ENCODE results near the gene OPA1.

OPA1 gene

DNA sequence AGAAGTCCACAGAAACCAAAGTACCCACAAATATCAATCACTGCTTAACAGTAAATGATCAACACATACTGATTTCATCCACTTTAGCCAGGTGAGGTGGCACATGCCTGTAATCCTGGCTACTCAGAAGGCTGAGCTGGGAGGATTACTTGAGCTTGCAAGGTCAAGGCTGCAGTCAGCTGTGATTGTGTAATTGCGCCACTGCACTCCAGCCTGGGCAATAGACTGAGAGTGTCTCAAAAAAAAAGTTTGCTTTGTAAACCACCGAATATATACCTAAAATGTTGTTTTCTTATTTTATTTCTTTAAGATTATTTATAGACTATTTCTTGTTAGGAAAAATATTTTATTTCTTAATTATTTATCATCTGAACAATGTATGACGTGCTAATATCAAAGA is 29.6 kb upstream of the OPA1 start:
- no peak overlapping the region for H3K27ac ChIP-seq (ENCODE audit: low read length)
- no peaks in the 10 kb centered on the region for H3K9me3 ChIP-seq (ENCODE audit: insufficient read depth, low read depth, low read length)
- H3K4me3 ChIP-seq (ENCODE audit: low read length), result no peak overlapping the region
- H3K27me3 ChIP-seq (ENCODE audit: insufficient read depth, low read length), result no peaks in the 10 kb centered on the region
- no peaks in the 10 kb centered on the region for H3K36me3 ChIP-seq (ENCODE audit: insufficient read depth, low read depth, low read length)
- no peaks in the 10 kb centered on the region for H3K4me1 ChIP-seq (ENCODE audit: insufficient read depth, low read length)
- no peak overlapping the region for H3K9ac ChIP-seq (ENCODE audit: low read depth, low read length)

- Histone ChIP-seq H3K36me3 (ENCODE audit: insufficient read depth, low read depth, low read length) (no peaks in the 10 kb centered on the region), H3K27me3 (ENCODE audit: insufficient read depth, low read length) (no peaks in the 10 kb centered on the region), H3K9ac (ENCODE audit: low read depth, low read length) (no peak overlapping the region), H3K9me3 (ENCODE audit: insufficient read depth, low read depth, low read length) (no peaks in the 10 kb centered on the region), H3K4me3 (ENCODE audit: low read length) (no peak overlapping the region), H3K27ac (ENCODE audit: low read length) (no peak overlapping the region), H3K4me1 (ENCODE audit: insufficient read depth, low read length) (no peaks in the 10 kb centered on the region)
Observed at GRCh38 chr3:193564012-193564411, 29.0 kb upstream of the OPA1 start.

- H3K4me3 ChIP-seq (ENCODE audit: low read length), result no peak overlapping the region
- no peak overlapping the region for H3K27ac ChIP-seq (ENCODE audit: low read length)
- no peaks in the 10 kb centered on the region for H3K27me3 ChIP-seq (ENCODE audit: insufficient read depth, low read length)
- H3K9ac ChIP-seq (ENCODE audit: low read depth, low read length), result no peak overlapping the region
- peaks cover 8% of the 10 kb centered on the region; the same call in 1 of the 2 replicates for H3K4me1 ChIP-seq (ENCODE audit: insufficient read depth, low read length)
- no peaks in the 10 kb centered on the region for H3K9me3 ChIP-seq (ENCODE audit: insufficient read depth, low read depth, low read length)
- no peaks in the 10 kb centered on the region for H3K36me3 ChIP-seq (ENCODE audit: insufficient read depth, low read depth, low read length)
Observed at GRCh38 chr3:193569119-193569518, 23.9 kb upstream of the OPA1 start.

DNA sequence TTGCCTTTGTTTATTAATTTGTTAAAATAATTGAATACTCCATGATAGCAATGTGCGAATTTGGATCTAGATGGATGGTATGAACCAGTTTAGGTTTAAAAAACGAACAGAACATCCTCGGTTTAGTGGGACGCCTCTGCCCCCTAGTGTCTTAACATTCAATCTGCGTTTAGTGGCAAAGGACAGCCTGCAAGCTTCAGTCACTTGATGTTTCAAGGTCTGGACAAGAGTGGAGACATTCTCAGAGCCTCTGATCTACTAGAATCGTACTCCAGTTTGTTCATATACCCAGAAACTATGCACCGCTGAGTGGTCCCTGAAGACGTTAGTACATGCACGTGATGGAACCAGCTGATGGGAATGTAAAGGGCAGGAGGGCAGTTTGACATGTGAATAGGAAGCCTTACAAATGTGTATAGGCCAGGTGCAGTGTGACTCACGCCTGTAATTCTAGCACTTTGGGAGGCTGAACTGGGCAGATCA is 20.5 kb upstream of the OPA1 start:
- peaks cover 16% of the 10 kb centered on the region; the same call in 1 of the 2 replicates for H3K4me1 ChIP-seq (ENCODE audit: insufficient read depth, low read length)
- no peak overlapping the region for H3K9ac ChIP-seq (ENCODE audit: low read depth, low read length)
- H3K27ac ChIP-seq (ENCODE audit: low read length), result no peak overlapping the region
- no peak overlapping the region for H3K4me3 ChIP-seq (ENCODE audit: low read length)
- no peaks in the 10 kb centered on the region for H3K9me3 ChIP-seq (ENCODE audit: insufficient read depth, low read depth, low read length)
- no peaks in the 10 kb centered on the region for H3K27me3 ChIP-seq (ENCODE audit: insufficient read depth, low read length)
- H3K36me3 ChIP-seq (ENCODE audit: insufficient read depth, low read depth, low read length), result no peaks in the 10 kb centered on the region

GRCh38 chr3:193573403-193574191 is 19.4 kb upstream of the OPA1 start:
- H3K4me3 ChIP-seq (ENCODE audit: low read length), result no peak overlapping the region
- H3K9ac ChIP-seq (ENCODE audit: low read depth, low read length), result no peak overlapping the region
- peaks cover 16% of the 10 kb centered on the region; the same call in 1 of the 2 replicates for H3K4me1 ChIP-seq (ENCODE audit: insufficient read depth, low read length)
- no peak overlapping the region for H3K27ac ChIP-seq (ENCODE audit: low read length)
- no peaks in the 10 kb centered on the region for H3K9me3 ChIP-seq (ENCODE audit: insufficient read depth, low read depth, low read length)
- no peaks in the 10 kb centered on the region for H3K27me3 ChIP-seq (ENCODE audit: insufficient read depth, low read length)
- H3K36me3 ChIP-seq (ENCODE audit: insufficient read depth, low read depth, low read length), result no peaks in the 10 kb centered on the region

DNA sequence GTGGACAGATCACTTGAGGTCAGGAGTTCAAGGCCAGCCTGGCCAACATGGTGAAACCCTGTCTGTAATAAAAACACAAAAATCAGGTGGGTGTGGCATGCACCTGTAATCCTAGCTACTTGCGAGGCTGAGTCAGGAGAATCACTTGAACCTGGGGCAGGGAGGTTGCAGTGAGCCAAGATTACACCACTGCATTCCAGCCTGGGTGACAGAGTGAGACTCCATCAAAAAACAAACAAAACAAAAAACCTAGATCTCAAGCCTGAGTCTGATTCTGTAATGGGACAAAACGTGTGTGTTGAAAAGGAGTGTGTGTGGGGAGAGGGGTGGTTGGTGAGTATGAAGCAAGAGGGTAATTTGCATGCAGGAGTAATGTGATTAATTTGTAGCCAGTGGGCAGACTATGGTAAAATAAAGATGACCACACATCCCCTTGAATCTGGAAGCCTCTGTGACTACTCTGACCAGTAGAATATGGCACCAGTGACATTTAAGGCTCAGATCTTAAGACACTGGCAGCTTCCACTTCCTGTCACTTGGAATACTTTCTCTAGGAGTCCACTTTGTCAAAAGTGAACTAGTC is 18.4 kb upstream of the OPA1 start:
- Histone ChIP-seq H3K36me3 (ENCODE audit: insufficient read depth, low read depth, low read length) (no peaks in the 10 kb centered on the region), H3K4me3 (ENCODE audit: low read length) (no peak overlapping the region), H3K27ac (ENCODE audit: low read length) (no peak overlapping the region), H3K4me1 (ENCODE audit: insufficient read depth, low read length) (peaks cover 16% of the 10 kb centered on the region; the same call in 1 of the 2 replicates), H3K27me3 (ENCODE audit: insufficient read depth, low read length) (no peaks in the 10 kb centered on the region), H3K9me3 (ENCODE audit: insufficient read depth, low read depth, low read length) (no peaks in the 10 kb centered on the region), H3K9ac (ENCODE audit: low read depth, low read length) (no peak overlapping the region)

- H3K27ac ChIP-seq (ENCODE audit: low read length), result no peak overlapping the region
- H3K4me1 ChIP-seq (ENCODE audit: insufficient read depth, low read length), result no peaks in the 10 kb centered on the region
- H3K27me3 ChIP-seq (ENCODE audit: insufficient read depth, low read length), result no peaks in the 10 kb centered on the region
- H3K36me3 ChIP-seq (ENCODE audit: insufficient read depth, low read depth, low read length), result no peaks in the 10 kb centered on the region
- no peaks in the 10 kb centered on the region for H3K9me3 ChIP-seq (ENCODE audit: insufficient read depth, low read depth, low read length)
- H3K9ac ChIP-seq (ENCODE audit: low read depth, low read length), result no peak overlapping the region
- no peak overlapping the region for H3K4me3 ChIP-seq (ENCODE audit: low read length)
Observed at GRCh38 chr3:193585530-193585929, 7.5 kb upstream of the OPA1 start.

GRCh38 chr3:193586526-193586925 is 6.5 kb upstream of the OPA1 start:
- H3K9me3 ChIP-seq (ENCODE audit: insufficient read depth, low read depth, low read length), result no peaks in the 10 kb centered on the region
- no peaks in the 10 kb centered on the region for H3K36me3 ChIP-seq (ENCODE audit: insufficient read depth, low read depth, low read length)

DNA sequence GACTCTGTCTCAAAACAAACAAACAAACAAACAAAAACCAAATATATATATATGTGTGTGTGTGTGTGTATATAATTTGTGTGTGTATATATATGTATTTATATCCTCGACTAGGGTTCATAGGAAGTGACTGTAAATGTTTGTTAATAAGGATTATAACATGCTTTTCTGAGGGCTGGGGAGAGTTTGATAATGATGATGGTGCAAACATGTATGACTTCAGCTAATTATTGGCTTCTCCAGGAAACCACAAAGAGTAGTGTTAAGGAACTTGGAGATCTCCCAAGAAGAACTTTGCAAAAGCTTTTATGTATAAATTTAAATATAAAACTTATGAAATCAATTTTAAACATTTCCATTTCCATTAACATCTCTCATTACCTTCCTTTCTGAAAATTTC is 3.9 kb upstream of the OPA1 start:
- Histone ChIP-seq H3K9me3 (ENCODE audit: insufficient read depth, low read depth, low read length) (no peaks in the 10 kb centered on the region), H3K36me3 (ENCODE audit: insufficient read depth, low read depth, low read length) (no peaks in the 10 kb centered on the region), H3K27me3 (ENCODE audit: insufficient read depth, low read length) (peaks cover 11% of the 10 kb centered on the region; the same call in 1 of the 2 replicates), H3K4me1 (ENCODE audit: insufficient read depth, low read length) (no peaks in the 10 kb centered on the region), H3K9ac (ENCODE audit: low read depth, low read length) (no peak overlapping the region), H3K27ac (ENCODE audit: low read length) (no peak overlapping the region), H3K4me3 (ENCODE audit: low read length) (no peak overlapping the region)

More at GRCh38 chr3:193586526-193586925, 6.5 kb upstream of the OPA1 start:
- no peaks in the 10 kb centered on the region for H3K27me3 ChIP-seq (ENCODE audit: insufficient read depth, low read length)
- H3K4me1 ChIP-seq (ENCODE audit: insufficient read depth, low read length), result no peaks in the 10 kb centered on the region
- no peak overlapping the region for H3K27ac ChIP-seq (ENCODE audit: low read length)
- H3K9ac ChIP-seq (ENCODE audit: low read depth, low read length), result no peak overlapping the region
- no peak overlapping the region for H3K4me3 ChIP-seq (ENCODE audit: low read length)

DNA sequence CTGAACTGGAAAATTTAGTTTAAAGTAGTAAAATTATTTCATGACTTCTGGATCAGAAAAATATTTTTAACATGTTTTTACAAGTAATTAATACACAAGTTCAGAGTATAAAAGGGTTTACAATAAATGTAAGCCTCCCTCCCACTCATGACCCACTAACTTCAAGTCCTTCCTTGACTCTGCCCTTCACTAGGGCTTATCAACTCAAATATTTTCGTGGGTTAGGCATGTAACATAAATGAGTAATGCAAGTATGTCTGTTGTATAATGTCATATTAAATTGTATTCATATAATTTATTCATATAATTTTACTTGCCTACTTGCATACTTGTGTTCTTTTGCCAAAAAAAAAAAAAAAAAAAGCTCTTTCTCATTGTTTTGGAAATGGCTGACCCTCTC is 3.4 kb upstream of the OPA1 start:
- no peaks in the 10 kb centered on the region; the same call in 1 of the 2 replicates for H3K4me1 ChIP-seq (ENCODE audit: insufficient read depth, low read length)
- H3K27ac ChIP-seq (ENCODE audit: low read length), result no peak overlapping the region
- H3K4me3 ChIP-seq (ENCODE audit: low read length), result no peak overlapping the region
- H3K9ac ChIP-seq (ENCODE audit: low read depth, low read length), result no peak overlapping the region
- H3K27me3 ChIP-seq (ENCODE audit: insufficient read depth, low read length), result peaks cover 11% of the 10 kb centered on the region; the same call in 1 of the 2 replicates
- no peaks in the 10 kb centered on the region for H3K36me3 ChIP-seq (ENCODE audit: insufficient read depth, low read depth, low read length)
- no peaks in the 10 kb centered on the region for H3K9me3 ChIP-seq (ENCODE audit: insufficient read depth, low read depth, low read length)

DNA sequence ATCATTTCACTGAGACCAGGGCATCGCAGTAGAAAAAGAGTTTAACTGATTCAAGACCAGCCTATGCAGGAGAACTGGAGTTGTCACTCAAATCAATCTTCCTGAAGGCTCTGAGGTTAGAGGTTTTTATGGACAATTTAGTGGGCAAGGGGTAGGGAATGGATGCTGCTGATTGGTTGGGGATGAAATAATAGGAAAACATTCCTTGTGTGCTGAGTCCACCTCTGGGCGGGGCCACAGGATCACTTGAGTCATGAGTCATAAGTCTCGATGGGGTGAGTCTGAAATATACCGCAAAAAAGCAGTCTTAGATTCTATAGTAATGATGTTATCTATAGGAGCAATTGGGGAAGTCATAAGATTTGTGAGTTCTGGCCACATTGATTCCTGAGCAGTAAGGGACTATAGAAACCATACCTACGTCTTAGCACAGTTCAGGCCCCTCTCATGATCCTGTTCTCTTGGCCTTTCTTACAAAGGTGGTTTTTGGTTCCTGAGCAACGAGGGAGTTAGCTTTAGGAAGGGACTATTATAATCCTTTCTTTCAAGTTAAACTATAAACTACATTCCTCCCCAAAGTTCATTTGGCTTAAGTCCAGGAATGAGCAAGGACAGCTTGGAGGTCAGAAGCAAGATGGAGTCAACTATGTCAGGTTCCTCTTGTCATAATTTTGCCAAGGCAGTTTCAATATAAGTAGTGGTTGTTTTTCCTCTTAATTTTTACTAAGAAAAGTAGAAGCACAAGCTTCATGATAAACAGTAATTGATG is 2.7 kb upstream of the OPA1 start:
- Histone ChIP-seq H3K36me3 (ENCODE audit: insufficient read depth, low read depth, low read length) (no peaks in the 10 kb centered on the region), H3K9ac (ENCODE audit: low read depth, low read length) (no peak overlapping the region), H3K27ac (ENCODE audit: low read length) (no peak overlapping the region), H3K4me3 (ENCODE audit: low read length) (no peak overlapping the region), H3K27me3 (ENCODE audit: insufficient read depth, low read length) (peaks cover 11% of the 10 kb centered on the region; the same call in 1 of the 2 replicates), H3K4me1 (ENCODE audit: insufficient read depth, low read length) (no peaks in the 10 kb centered on the region; the same call in 1 of the 2 replicates), H3K9me3 (ENCODE audit: insufficient read depth, low read depth, low read length) (no peaks in the 10 kb centered on the region)

Measured in iPS-20b (cell line).